ENCODE measurements around the gene ZBTB8OS. TPM values are rescaled to one million over a fixed set of nuclear protein-coding genes. Genes with fewer than 3 reads are reported as not detected.

Gene ZBTB8OS
- total and polyA plus RNA-seq, 2 donors (not counting 3 experiments of a cell fraction or from before 2014, with no cell fraction given) = 28.3 to 38.0 TPM

DNA sequence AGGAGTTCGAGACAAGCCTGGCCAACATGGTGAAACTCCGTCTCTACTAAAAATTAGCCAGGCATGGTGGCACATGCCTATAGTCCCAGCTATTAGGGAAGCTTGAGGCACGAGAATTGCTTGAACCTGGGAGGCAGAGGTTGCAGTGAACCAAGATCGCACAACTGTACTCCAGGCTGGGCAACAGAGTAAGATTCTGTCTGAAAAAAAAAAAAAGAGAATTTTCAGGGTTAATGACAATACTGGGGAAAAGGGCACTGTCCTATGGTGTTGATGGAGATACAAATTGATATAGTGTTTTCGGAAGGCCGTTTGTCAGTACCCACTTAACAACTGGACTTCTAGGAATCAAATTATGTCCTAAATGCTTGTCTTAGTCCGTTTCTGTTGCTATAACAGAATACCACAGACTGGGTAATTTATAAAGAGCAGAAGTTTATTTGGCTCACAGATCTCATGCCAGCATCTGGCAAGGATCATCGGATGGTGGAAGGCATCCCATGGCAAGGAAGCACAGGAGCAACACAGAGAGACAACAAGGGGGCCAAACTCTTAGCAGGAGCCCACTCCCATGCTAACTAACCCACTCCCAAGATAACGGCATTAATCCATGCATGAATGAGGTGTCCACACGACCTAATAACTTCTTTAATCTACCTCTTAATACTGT lies 69.9 kb downstream of the ZBTB8OS start:
- no peak overlapping the region for H3K4me2 ChIP-seq (ENCODE audit: insufficient read depth, low read length)
- CTCF ChIA-PET = no interaction called here
- no peaks in the 10 kb centered on the region for H3K9me1 ChIP-seq (replicated peaks; ENCODE audit: control insufficient read depth, extremely low read depth, insufficient read depth, low read length)
- H3K4me3 ChIP-seq (replicated peaks in 1 of 3; ENCODE audit: insufficient read depth in 1 of 3, low read depth in 1 of 3, low read length in 3 of 3) = no peak overlapping the region
- no peaks in the 10 kb centered on the region for H3K27me3 ChIP-seq (ENCODE audit: control insufficient read depth in 2 of 2, insufficient read depth in 2 of 2, low read length in 2 of 2)
- H2AFZ ChIP-seq (ENCODE audit: low read depth, low read length) = no peak overlapping the region
- no peak overlapping the region for H3K27ac ChIP-seq (ENCODE audit: insufficient read depth, low read depth, low read length)
- no peaks in the 10 kb centered on the region for H4K20me1 ChIP-seq (replicated peaks; ENCODE audit: control insufficient read depth, extremely low read depth, insufficient read depth, low read length)
- H3K9ac ChIP-seq (replicated peaks; ENCODE audit: extremely low read depth, insufficient read depth, low read length) = no peak overlapping the region
- no TSS peak for BruUV-seq (replicated peaks)
- dilution Hi-C loops (cut with MboI; ENCODE audit: extremely low pct_ligation_motif_present, low sequenced_read_pairs) = no loop called here
- TF ChIP-seq GATA2 (IDR thresholded peaks at IDR 0.05; ENCODE audit: insufficient read depth, insufficient read length, low read depth, low read length) (no peak), POLR2A (IDR thresholded peaks at IDR 0.05; ENCODE audit: low read depth, low read length) (no peak), MYC (IDR thresholded peaks at IDR 0.05; ENCODE audit: low read depth, low read length) (no peak), EZH2 (IDR thresholded peaks at IDR 0.05; ENCODE audit: borderline replicate concordance, low read depth, low read length, severe bottlenecking) (no peak), JUN (IDR thresholded peaks at IDR 0.05; ENCODE audit: borderline replicate concordance, insufficient read depth, insufficient read length, low read depth) (no peak), POLR2AphosphoS5 (IDR thresholded peaks at IDR 0.05; ENCODE audit: insufficient read depth, low read depth, low read length) (no peak), FOS (IDR thresholded peaks at IDR 0.05; ENCODE audit: borderline replicate concordance, insufficient read depth, low read length) (no peak)
- TF ChIP-seq, protein P1, sequence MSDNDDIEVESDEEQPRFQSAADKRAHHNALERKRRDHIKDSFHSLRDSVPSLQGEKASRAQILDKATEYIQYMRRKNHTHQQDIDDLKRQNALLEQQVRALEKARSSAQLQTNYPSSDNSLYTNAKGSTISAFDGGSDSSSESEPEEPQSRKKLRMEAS (IDR thresholded peaks at IDR 0.05; ENCODE audit: insufficient read depth, insufficient read length) = no peak
- TF ChIP-seq, protein P2, sequence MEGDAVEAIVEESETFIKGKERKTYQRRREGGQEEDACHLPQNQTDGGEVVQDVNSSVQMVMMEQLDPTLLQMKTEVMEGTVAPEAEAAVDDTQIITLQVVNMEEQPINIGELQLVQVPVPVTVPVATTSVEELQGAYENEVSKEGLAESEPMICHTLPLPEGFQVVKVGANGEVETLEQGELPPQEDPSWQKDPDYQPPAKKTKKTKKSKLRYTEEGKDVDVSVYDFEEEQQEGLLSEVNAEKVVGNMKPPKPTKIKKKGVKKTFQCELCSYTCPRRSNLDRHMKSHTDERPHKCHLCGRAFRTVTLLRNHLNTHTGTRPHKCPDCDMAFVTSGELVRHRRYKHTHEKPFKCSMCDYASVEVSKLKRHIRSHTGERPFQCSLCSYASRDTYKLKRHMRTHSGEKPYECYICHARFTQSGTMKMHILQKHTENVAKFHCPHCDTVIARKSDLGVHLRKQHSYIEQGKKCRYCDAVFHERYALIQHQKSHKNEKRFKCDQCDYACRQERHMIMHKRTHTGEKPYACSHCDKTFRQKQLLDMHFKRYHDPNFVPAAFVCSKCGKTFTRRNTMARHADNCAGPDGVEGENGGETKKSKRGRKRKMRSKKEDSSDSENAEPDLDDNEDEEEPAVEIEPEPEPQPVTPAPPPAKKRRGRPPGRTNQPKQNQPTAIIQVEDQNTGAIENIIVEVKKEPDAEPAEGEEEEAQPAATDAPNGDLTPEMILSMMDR (IDR thresholded peaks at IDR 0.05; ENCODE audit: extremely low read depth in 1 of 2, insufficient read depth in 1 of 2, low read depth in 1 of 2, low read length in 2 of 2) = no peak
- intact Hi-C loops (cut with micrococcal nuclease) = no loop called here
- H3K4me1 ChIP-seq (ENCODE audit: control insufficient read depth, extremely low read depth, insufficient read depth, low read length) = no peaks in the 10 kb centered on the region
- FAIRE-seq = no peak
- POLR2A ChIA-PET = no interaction called here
- H3K9me3 ChIP-seq (replicated peaks; ENCODE audit: control insufficient read depth, insufficient read depth, low read length) = no peaks in the 10 kb centered on the region
- H3K79me2 ChIP-seq (ENCODE audit: control insufficient read depth, insufficient read depth, low read length) = no peaks in the 10 kb centered on the region
- no peak for DNase-seq (ENCODE audit: low read depth, low spot score)
- no peaks in the 10 kb centered on the region for H3K36me3 ChIP-seq (ENCODE audit: control insufficient read depth in 2 of 2, extremely low read depth in 1 of 2, insufficient read depth in 2 of 2, low read length in 2 of 2)

Small RNA genes within 50 kb of the gene (small RNA-seq; reads per million reads assigned to genes)
- gene RF00019 (ENCODE audit: insufficient read depth, insufficient read length, low read depth, low replicate concordance) = not detected

Other genes with a start within 250 kb of the ZBTB8OS start
- 0.02 TPM in 1 of 2 replicates, not detected in the other for gene ZBTB8B, start 185.5 kb downstream of the ZBTB8OS start, total RNA-seq
- gene ZBTB8B, start 185.5 kb downstream of the ZBTB8OS start, polyA plus RNA-seq = 0.01 TPM in 1 of 2 replicates, not detected in the other
- 9.1 and 9.6 TPM in 2 replicates for gene ZBTB8A, start 111.1 kb downstream of the ZBTB8OS start, total RNA-seq
- 2.9 and 3.1 TPM in 2 replicates for gene ZBTB8A, start 111.1 kb downstream of the ZBTB8OS start, polyA plus RNA-seq
- 228 and 241 TPM in 2 replicates for gene RBBP4, start 658 bp upstream of the ZBTB8OS start, total RNA-seq
- gene RBBP4, start 658 bp upstream of the ZBTB8OS start, polyA plus RNA-seq = 64.8 and 84.9 TPM in 2 replicates
- gene SYNC, start 52.2 kb upstream of the ZBTB8OS start, total RNA-seq = 6.5 and 9.4 TPM in 2 replicates
- gene SYNC, start 52.2 kb upstream of the ZBTB8OS start, polyA plus RNA-seq = 2.5 and 3.5 TPM in 2 replicates
- 130 and 144 TPM in 2 replicates for gene YARS1, start 166.8 kb upstream of the ZBTB8OS start, total RNA-seq
- gene YARS1, start 166.8 kb upstream of the ZBTB8OS start, polyA plus RNA-seq = 31.5 and 38.2 TPM in 2 replicates
- 36.9 and 38.6 TPM in 2 replicates for gene S100PBP, start 167.1 kb upstream of the ZBTB8OS start, total RNA-seq
- 15.4 and 16.4 TPM in 2 replicates for gene S100PBP, start 167.1 kb upstream of the ZBTB8OS start, polyA plus RNA-seq
- 0.64 TPM in 1 of 2 replicates, not detected in the other for gene FNDC5, start 220.4 kb upstream of the ZBTB8OS start, total RNA-seq
- 0.14 and 0.49 TPM in 2 replicates for gene FNDC5, start 220.4 kb upstream of the ZBTB8OS start, polyA plus RNA-seq
- not detected in 2 replicates for gene HPCA, start 235.9 kb upstream of the ZBTB8OS start, total RNA-seq
- not detected in 2 replicates for gene HPCA, start 235.9 kb upstream of the ZBTB8OS start, polyA plus RNA-seq